ENCODE results near the gene TMEM143.
A peak's percentile ranks its signal among the peaks of the same experiment; 100 is the strongest.

Gene TMEM143

GRCh38 chr19:48290771-48291488 lies 72.8 kb downstream of the TMEM143 start:
- TF ChIP-seq EZH2phosphoT487 (IDR thresholded peaks at IDR 0.05; ENCODE audit: low read depth) (no peak), CTCF (IDR thresholded peaks at IDR 0.05; ENCODE audit: low read depth, low read length) (peak; percentile 98)
- H3K79me2 ChIP-seq (ENCODE audit: low read length): no peaks in the 10 kb centered on the region
- no peak overlapping the region for H3K27ac ChIP-seq (ENCODE audit: low read length)
- H3K9ac ChIP-seq (ENCODE audit: low read length): peak overlapping the region; percentile 38
- peak overlapping the region; percentile 95 for H3K4me2 ChIP-seq (ENCODE audit: low read length)
- H4K20me1 ChIP-seq (ENCODE audit: insufficient read depth, low read length): no peaks in the 10 kb centered on the region
- H3K36me3 ChIP-seq (replicated peaks; ENCODE audit: low read depth, low read length): no peaks in the 10 kb centered on the region
- H3K9me3 ChIP-seq (ENCODE audit: insufficient read depth, low read length): no peaks in the 10 kb centered on the region; the same call in 1 of the 2 replicates
- H3K4me1 ChIP-seq (ENCODE audit: low read length): peaks cover 3% of the 10 kb centered on the region; the same call in 1 of the 2 replicates
- peak overlapping the region; percentile 77 for H3K4me3 ChIP-seq (ENCODE audit: low read length)
- H3K27me3 ChIP-seq (ENCODE audit: low read depth, low read length): peaks cover 20% of the 10 kb centered on the region
- H2AFZ ChIP-seq (ENCODE audit: low read depth, low read length): peak overlapping the region; percentile 82

- TF ChIP-seq CTCF (IDR thresholded peaks at IDR 0.05; ENCODE audit: low read depth, low read length) (no peak), EZH2phosphoT487 (IDR thresholded peaks at IDR 0.05; ENCODE audit: low read depth) (no peak)
- peaks cover 3% of the 10 kb centered on the region; the same call in 1 of the 2 replicates for H3K4me1 ChIP-seq (ENCODE audit: low read length)
- H3K27ac ChIP-seq (ENCODE audit: low read length): no peak overlapping the region
- no peaks in the 10 kb centered on the region for H3K79me2 ChIP-seq (ENCODE audit: low read length)
- no peaks in the 10 kb centered on the region; the same call in 1 of the 2 replicates for H3K9me3 ChIP-seq (ENCODE audit: insufficient read depth, low read length)
- no peak overlapping the region for H3K9ac ChIP-seq (ENCODE audit: low read length)
- H3K4me2 ChIP-seq (ENCODE audit: low read length): peak overlapping the region; percentile 95
- no peak overlapping the region for H2AFZ ChIP-seq (ENCODE audit: low read depth, low read length)
- H3K4me3 ChIP-seq (ENCODE audit: low read length): peak overlapping the region; percentile 77
- H3K36me3 ChIP-seq (replicated peaks; ENCODE audit: low read depth, low read length): no peaks in the 10 kb centered on the region
- H4K20me1 ChIP-seq (ENCODE audit: insufficient read depth, low read length): no peaks in the 10 kb centered on the region
- peaks cover 19% of the 10 kb centered on the region for H3K27me3 ChIP-seq (ENCODE audit: low read depth, low read length)
Measured at GRCh38 chr19:48290401-48290770, 73.4 kb downstream of the TMEM143 start.

GRCh38 chr19:48287748-48288147 lies 76.0 kb downstream of the TMEM143 start:
- Histone ChIP-seq H3K27me3 (ENCODE audit: low read depth, low read length) (peaks cover 19% of the 10 kb centered on the region), H4K20me1 (ENCODE audit: insufficient read depth, low read length) (no peaks in the 10 kb centered on the region), H3K4me2 (ENCODE audit: low read length) (no peak overlapping the region), H3K9ac (ENCODE audit: low read length) (no peak overlapping the region), H3K79me2 (ENCODE audit: low read length) (no peaks in the 10 kb centered on the region), H3K36me3 (replicated peaks; ENCODE audit: low read depth, low read length) (no peaks in the 10 kb centered on the region), H2AFZ (ENCODE audit: low read depth, low read length) (no peak overlapping the region), H3K4me1 (ENCODE audit: low read length) (peaks cover 3% of the 10 kb centered on the region; the same call in 1 of the 2 replicates), H3K4me3 (ENCODE audit: low read length) (no peak overlapping the region), H3K9me3 (ENCODE audit: insufficient read depth, low read length) (peaks cover 6% of the 10 kb centered on the region), H3K27ac (ENCODE audit: low read length) (no peak overlapping the region)
- TF ChIP-seq CTCF (IDR thresholded peaks at IDR 0.05; ENCODE audit: low read depth, low read length) (no peak), EZH2phosphoT487 (IDR thresholded peaks at IDR 0.05; ENCODE audit: low read depth) (no peak)

- Histone ChIP-seq H4K20me1 (ENCODE audit: insufficient read depth, low read length) (no peaks in the 10 kb centered on the region), H2AFZ (ENCODE audit: low read depth, low read length) (no peak overlapping the region), H3K79me2 (ENCODE audit: low read length) (no peaks in the 10 kb centered on the region), H3K9ac (ENCODE audit: low read length) (no peak overlapping the region), H3K27ac (ENCODE audit: low read length) (no peak overlapping the region), H3K27me3 (ENCODE audit: low read depth, low read length) (peaks cover 16% of the 10 kb centered on the region; the same call in 1 of the 2 replicates), H3K36me3 (replicated peaks; ENCODE audit: low read depth, low read length) (no peaks in the 10 kb centered on the region), H3K4me1 (ENCODE audit: low read length) (no peaks in the 10 kb centered on the region), H3K4me2 (ENCODE audit: low read length) (no peak overlapping the region), H3K9me3 (ENCODE audit: insufficient read depth, low read length) (peaks cover 6% of the 10 kb centered on the region), H3K4me3 (ENCODE audit: low read length) (no peak overlapping the region)
- no peak for TF ChIP-seq CTCF (IDR thresholded peaks at IDR 0.05; ENCODE audit: low read depth, low read length)
- no peak for TF ChIP-seq EZH2phosphoT487 (IDR thresholded peaks at IDR 0.05; ENCODE audit: low read depth)
Measured at GRCh38 chr19:48284896-48285295, 78.8 kb downstream of the TMEM143 start.

Data from OCI-LY3 (cell line).